Activated CD4-positive, alpha-beta T cell treated with anti-CD3 and anti-CD28 coated beads for 36 hours (primary cell): Measurements from ENCODE around the gene VWA5B1. TPM values are rescaled to one million over a fixed set of nuclear protein-coding genes. Genes with fewer than 3 reads are reported as not detected.

Experiments used
- ATAC-seq: fragments of 200-7000 bp; cut with Tn5 transposase; one replicate; pipeline ENCODE4 v1.10.0; 2021; ENCODE audit warnings: mild to moderate bottlenecking, moderate library complexity
- CTCF ChIA-PET: fragments of 350-600 bp; sonication (Branson Sonifier 250); formaldehyde crosslinking; loops from one replicate; lab custom pipeline; 2021; ENCODE audit warnings: antibody characterized with exemption; lab: Charles Lee
- POLR2A ChIA-PET: fragments of 350-600 bp; sonication (Branson Sonifier 250); formaldehyde crosslinking; loops from one replicate; lab custom pipeline; 2021; ENCODE audit warnings: antibody characterized with exemption, inconsistent platforms; lab: Charles Lee
- DNase-seq: peaks from one replicate; pipeline ENCODE4 v3.0.0-alpha.2; 2020
- H3K27ac Mint-ChIP-seq: one replicate; pipeline ENCODE4 v1.8.0; 2021; ENCODE audit warnings: mixed read lengths
- H3K27me3 Mint-ChIP-seq: one replicate; pipeline ENCODE4 v1.8.0; 2021; ENCODE audit warnings: mixed read lengths
- H3K36me3 Mint-ChIP-seq: one replicate; pipeline ENCODE4 v1.8.0; 2021; ENCODE audit warnings: low read depth, mixed read lengths
- H3K4me1 Mint-ChIP-seq: one replicate; pipeline ENCODE4 v1.8.0; 2021; ENCODE audit warnings: mixed read lengths
- H3K4me3 Mint-ChIP-seq: one replicate; pipeline ENCODE4 v1.8.0; 2021; ENCODE audit warnings: mild to moderate bottlenecking, moderate library complexity, mixed read lengths
- H3K9me3 Mint-ChIP-seq: one replicate; pipeline ENCODE4 v1.8.0; 2021; ENCODE audit warnings: low read depth, mixed read lengths
- intact Hi-C, 2 experiments: fragments of 100-400 bp; cut with DNase I in 1 of 2; cut with micrococcal nuclease in 1 of 2; formaldehyde crosslinking; loops; one replicate each; pipeline versions ENCODE4 v1.14.2 to v1.15.1; 2022 to 2024; cut with DNase I, micrococcal nuclease
- total RNA-seq, 2 experiments: library from RNA; stranded (reverse); gene quantifications; one replicate each; pipeline ENCODE4 v1.2.3, GENCODE V29; 2021

VWA5B1 gene
- total RNA-seq, 2 experiments from 2014 or later = not detected

DNA sequence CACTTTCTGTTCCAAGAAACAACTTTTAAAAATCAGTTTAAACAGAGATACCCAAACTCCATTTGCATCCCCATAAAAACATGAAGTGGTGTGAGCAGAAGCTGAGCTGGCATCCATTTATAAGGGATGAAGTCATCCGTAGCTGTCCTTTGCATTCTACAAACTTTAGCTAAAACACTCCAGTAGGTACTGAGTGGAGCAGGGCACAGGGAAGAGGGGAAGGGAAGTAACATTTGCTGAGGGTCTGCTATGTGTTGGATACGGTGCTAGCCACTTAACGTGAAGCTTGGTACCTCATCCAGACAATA lies 32.9 kb downstream of the VWA5B1 start:
- CTCF ChIA-PET = interaction anchor here (0.5 to 0.8 kb wide), 4 partner anchors 33 to 778 kb away, joined by 3 read pairs; partner anchors contain the start of gene OTUD3
- Mint-ChIP-seq H3K36me3 (no peaks in the 10 kb centered on the region), H3K27me3 (peaks cover 27% of the 10 kb centered on the region), H3K4me3 (no peak overlapping the region), H3K9me3 (no peaks in the 10 kb centered on the region), H3K4me1 (peaks cover 31% of the 10 kb centered on the region), H3K27ac (peak overlapping the region; percentile 20)
- DNase-seq = no peak
- intact Hi-C loops = no loop called here
- POLR2A ChIA-PET = no interaction called here
- ATAC-seq = no peak

- Mint-ChIP-seq H3K9me3 (no peaks in the 10 kb centered on the region), H3K27me3 (peaks cover 27% of the 10 kb centered on the region), H3K4me3 (no peak overlapping the region), H3K27ac (no peak overlapping the region), H3K36me3 (no peaks in the 10 kb centered on the region), H3K4me1 (peaks cover 31% of the 10 kb centered on the region)
- ChIA-PET POLR2A (no interaction called here), CTCF (no interaction called here)
- ATAC-seq (no peak), DNase-seq (no peak)
- intact Hi-C loops = no loop called here
These were observed 34.2 kb downstream of the VWA5B1 start for GRCh38 chr1:20324704-20325406.

DNA sequence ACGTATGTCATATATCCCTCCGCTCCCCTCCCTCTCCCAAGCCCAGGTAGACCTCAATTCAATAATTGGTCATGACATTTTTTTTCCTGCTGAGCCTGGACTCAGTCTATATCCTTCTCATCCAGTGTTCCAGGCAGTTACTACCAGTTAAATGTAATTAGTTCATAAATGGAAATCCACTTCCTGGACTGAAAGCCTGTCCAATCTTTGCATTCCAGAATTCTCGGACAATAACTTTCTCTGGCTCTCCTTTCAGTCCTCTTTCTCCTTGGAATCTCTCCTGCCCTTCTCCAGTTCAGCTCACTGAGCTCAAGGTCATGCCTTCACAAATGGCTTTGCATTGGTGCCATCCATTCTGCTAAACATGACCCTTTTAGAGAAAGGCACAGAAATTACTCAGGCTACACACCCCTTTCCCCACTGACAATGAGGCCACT lies 34.8 kb downstream of the VWA5B1 start:
- Mint-ChIP-seq H3K9me3 (no peaks in the 10 kb centered on the region), H3K4me1 (peaks cover 31% of the 10 kb centered on the region)
- CTCF ChIA-PET = no interaction called here

DNA sequence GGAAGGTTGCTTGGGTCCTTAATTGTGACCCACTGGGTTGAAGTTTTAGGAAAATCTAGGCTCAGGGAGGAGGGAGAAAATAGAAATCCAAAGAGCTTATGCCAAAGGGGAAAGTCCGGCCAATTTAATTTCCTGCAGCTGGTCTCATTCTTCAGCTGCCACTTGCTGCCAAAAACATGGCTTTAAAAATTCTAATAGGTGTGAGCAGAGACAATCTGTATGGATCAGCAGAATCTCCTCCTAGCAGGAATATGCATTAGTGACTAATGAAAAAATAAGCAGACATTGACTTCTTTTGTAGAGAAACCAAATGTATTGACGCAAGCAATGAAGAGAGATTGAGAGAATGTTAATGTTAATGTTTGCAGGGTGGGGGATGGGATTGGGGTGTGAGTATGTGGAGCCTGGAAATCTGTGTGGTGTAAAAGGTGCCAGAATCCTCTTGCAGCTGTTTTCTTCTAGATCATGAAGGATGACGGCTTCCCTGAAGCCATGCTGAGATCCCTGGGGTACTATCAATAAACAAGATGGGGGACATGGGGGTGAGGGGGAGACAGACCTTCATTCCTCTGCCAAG lies 35.3 kb downstream of the VWA5B1 start:
- Mint-ChIP-seq H3K4me3 (no peak overlapping the region), H3K27me3 (peaks cover 24% of the 10 kb centered on the region), H3K9me3 (no peaks in the 10 kb centered on the region), H3K4me1 (peaks cover 26% of the 10 kb centered on the region), H3K27ac (no peak overlapping the region), H3K36me3 (no peaks in the 10 kb centered on the region)
- POLR2A ChIA-PET = no interaction called here
- ATAC-seq (no peak), DNase-seq (no peak)
- CTCF ChIA-PET = no interaction called here
- intact Hi-C loops = no loop called here

More for the DNA sequence above, 34.8 kb downstream of the VWA5B1 start:
- DNase-seq (no peak), ATAC-seq (no peak)
- peaks cover 27% of the 10 kb centered on the region for H3K27me3 Mint-ChIP-seq
- H3K4me3 Mint-ChIP-seq = no peak overlapping the region
- no peak overlapping the region for H3K27ac Mint-ChIP-seq
- H3K36me3 Mint-ChIP-seq = no peaks in the 10 kb centered on the region
- intact Hi-C loops = no loop called here
- POLR2A ChIA-PET = no interaction called here

- H3K27me3 Mint-ChIP-seq = peaks cover 23% of the 10 kb centered on the region
- H3K4me1 Mint-ChIP-seq = peaks cover 12% of the 10 kb centered on the region
- DNase-seq (no peak), ATAC-seq (no peak)
- intact Hi-C loops = no loop called here
- no peaks in the 10 kb centered on the region for H3K36me3 Mint-ChIP-seq
- H3K9me3 Mint-ChIP-seq = no peaks in the 10 kb centered on the region
- POLR2A ChIA-PET = no interaction called here
- no peak overlapping the region for H3K4me3 Mint-ChIP-seq
- H3K27ac Mint-ChIP-seq = no peak overlapping the region
- CTCF ChIA-PET = interaction anchor here (0.7 kb wide), 1 partner anchor 178 kb away, joined by 5 read pairs; no protein-coding TSS in a partner anchor
These were observed 36.8 kb downstream of the VWA5B1 start for GRCh38 chr1:20327467-20327866.

DNA sequence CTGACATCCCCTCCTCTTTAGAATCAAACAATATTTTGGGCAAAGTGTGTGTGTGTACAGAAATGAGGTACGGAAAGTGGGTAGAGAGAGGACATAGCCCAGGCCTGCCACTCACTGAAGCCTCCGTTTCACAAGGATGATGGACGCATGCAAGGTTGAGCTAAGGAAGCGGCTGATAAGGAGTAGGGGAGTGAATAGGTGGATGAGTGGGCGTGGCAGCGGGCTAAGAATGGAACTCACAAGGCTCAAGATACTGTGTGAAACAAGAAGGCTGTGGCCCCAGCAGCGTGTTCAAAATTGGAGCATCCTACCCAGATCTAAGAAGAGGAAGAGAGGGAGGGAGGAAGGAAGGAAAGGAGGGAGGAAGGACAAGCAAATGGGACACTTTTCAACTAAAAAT lies 37.5 kb downstream of the VWA5B1 start:
- Mint-ChIP-seq H3K27ac (no peak overlapping the region), H3K9me3 (no peaks in the 10 kb centered on the region), H3K4me1 (peaks cover 4% of the 10 kb centered on the region), H3K27me3 (peaks cover 23% of the 10 kb centered on the region), H3K4me3 (no peak overlapping the region), H3K36me3 (no peaks in the 10 kb centered on the region)
- intact Hi-C loops = no loop called here
- DNase-seq = no peak
- ATAC-seq = no peak
- ChIA-PET CTCF (interaction anchor here (1.9 kb wide), 1 partner anchor 8 kb away, joined by 6 read pairs; no protein-coding TSS in a partner anchor), POLR2A (interaction anchor here (0.7 kb wide), 1 partner anchor 15 kb away, joined by 4 read pairs; no protein-coding TSS in a partner anchor)

DNA sequence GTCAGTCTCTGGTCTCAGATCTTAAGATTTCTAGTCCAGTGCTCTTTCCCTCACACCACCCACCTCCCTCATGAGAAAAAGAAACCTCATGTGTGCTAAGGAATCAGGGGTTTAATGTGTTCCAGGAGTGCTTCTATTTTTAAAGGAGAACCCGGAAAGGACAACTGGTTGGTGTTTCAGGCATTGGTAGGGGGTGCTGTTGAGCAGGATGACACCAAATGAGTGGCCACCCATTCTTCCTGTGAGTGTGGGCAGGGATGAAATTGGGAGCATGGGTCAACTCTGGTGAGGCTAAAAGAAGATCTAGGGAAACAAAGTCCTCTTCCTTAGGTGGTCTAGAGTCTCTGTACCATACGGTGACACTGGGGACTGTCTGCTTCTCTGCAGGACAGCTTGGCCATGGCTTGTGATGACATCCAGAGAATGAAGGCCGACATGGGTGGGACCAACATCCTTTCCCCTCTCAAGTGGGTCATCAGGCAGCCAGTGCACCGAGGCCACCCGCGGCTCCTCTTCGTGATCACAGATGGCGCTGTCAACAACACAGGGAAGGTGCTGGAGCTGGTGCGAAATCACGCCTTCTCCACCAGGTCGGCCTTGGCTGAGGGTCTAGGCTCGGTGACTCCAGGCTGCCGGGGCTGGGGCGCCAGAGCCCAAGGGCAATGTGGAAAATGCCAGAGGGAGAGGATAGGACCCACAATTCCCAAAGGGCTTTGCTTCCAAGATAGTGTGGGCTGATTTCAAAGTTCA lies 39.3 kb downstream of the VWA5B1 start:
- POLR2A ChIA-PET = no interaction called here
- ATAC-seq = no peak
- CTCF ChIA-PET = interaction anchor here (0.9 to 1.9 kb wide), 2 partner anchors 10 to 66 kb away, joined by 4 to 6 read pairs; no protein-coding TSS in a partner anchor

DNA sequence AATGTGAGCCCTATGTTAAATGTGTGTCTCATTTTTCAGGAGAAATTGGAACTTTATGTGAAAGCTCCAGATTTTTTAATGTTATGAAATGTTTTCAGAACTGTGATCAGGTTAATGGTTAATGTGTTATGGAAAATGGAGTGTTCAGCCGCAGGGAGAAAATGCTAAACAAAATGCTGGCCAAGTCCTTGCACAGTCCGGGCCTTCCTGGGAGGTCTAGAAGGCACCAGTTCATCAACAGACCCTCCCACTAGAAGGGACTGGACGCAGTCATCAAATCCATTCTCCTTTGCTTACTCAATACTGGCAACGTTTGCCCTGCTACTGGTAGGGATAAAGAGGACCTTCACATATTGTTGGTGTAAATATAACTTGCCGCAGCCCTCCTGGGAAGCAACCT lies 43.4 kb downstream of the VWA5B1 start:
- DNase-seq = no peak
- Mint-ChIP-seq H3K36me3 (no peaks in the 10 kb centered on the region), H3K4me1 (no peaks in the 10 kb centered on the region), H3K4me3 (no peak overlapping the region), H3K27ac (no peak overlapping the region), H3K9me3 (no peaks in the 10 kb centered on the region), H3K27me3 (peaks cover 9% of the 10 kb centered on the region)
- ATAC-seq = no peak
- POLR2A ChIA-PET = no interaction called here
- CTCF ChIA-PET = no interaction called here
- intact Hi-C loops = no loop called here

More for the DNA sequence above, 39.3 kb downstream of the VWA5B1 start:
- Mint-ChIP-seq H3K36me3 (no peaks in the 10 kb centered on the region), H3K27me3 (peaks cover 20% of the 10 kb centered on the region), H3K4me1 (no peaks in the 10 kb centered on the region), H3K27ac (no peak overlapping the region), H3K9me3 (no peaks in the 10 kb centered on the region), H3K4me3 (no peak overlapping the region)
- DNase-seq = no peak
- intact Hi-C loops = no loop called here

DNA sequence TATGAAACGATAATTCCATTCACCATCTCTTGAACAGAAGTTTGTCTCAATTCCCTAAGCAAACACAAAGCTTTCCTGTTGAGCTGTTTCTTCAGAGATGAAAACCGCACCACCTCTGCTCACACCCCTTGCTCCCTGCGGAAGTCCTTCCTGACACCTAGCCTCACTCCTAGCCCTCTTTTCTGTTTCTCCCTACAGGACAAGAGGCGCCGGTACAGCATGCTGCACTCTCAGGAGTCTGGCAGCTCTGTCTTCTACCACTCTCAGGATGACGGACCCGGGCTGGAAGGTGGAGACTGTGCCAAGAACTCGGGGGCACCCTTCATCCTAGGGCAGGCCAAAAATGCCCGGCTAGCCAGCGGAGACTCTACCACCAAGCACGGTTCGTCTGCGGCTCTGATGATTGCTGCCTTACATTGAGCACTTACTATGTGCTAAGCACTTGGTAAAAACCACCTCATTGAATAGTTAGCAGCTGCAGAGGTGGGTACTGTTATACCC lies 45.5 kb downstream of the VWA5B1 start:
- ATAC-seq (no peak), DNase-seq (no peak)
- ChIA-PET CTCF (no interaction called here), POLR2A (no interaction called here)
- H3K9me3 Mint-ChIP-seq = no peaks in the 10 kb centered on the region
- H3K4me3 Mint-ChIP-seq = no peak overlapping the region
- H3K27ac Mint-ChIP-seq = no peak overlapping the region
- H3K27me3 Mint-ChIP-seq = peaks cover 15% of the 10 kb centered on the region
- intact Hi-C loops = no loop called here
- no peaks in the 10 kb centered on the region for H3K4me1 Mint-ChIP-seq
- H3K36me3 Mint-ChIP-seq = no peaks in the 10 kb centered on the region

DNA sequence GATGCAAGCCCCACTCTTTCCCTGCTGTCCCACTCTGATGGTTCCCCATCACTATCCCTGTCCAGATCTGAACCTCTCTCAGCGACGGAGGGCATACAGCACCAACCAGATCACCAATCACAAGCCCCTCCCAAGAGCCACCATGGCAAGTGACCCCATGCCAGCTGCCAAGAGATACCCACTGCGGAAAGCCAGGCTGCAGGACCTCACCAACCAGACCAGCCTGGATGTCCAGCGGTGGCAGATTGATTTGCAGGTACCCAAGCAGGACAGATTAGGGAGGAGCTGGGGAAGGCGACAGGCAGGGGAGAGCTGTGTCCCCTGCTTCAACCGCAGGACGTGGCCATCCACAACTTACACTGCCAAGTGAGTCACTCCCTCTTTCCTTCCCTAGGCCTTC lies 46.9 kb downstream of the VWA5B1 start:
- H3K36me3 Mint-ChIP-seq = no peaks in the 10 kb centered on the region
- CTCF ChIA-PET = interaction anchor here (0.6 kb wide), 2 partner anchors 44 to 156 kb away, joined by 3 read pairs; no protein-coding TSS in a partner anchor
- H3K9me3 Mint-ChIP-seq = no peaks in the 10 kb centered on the region
- DNase-seq (no peak), ATAC-seq (no peak)
- intact Hi-C loops = no loop called here
- no peak overlapping the region for H3K4me3 Mint-ChIP-seq
- H3K27ac Mint-ChIP-seq = no peak overlapping the region
- POLR2A ChIA-PET = no interaction called here
- no peaks in the 10 kb centered on the region for H3K4me1 Mint-ChIP-seq
- peaks cover 23% of the 10 kb centered on the region for H3K27me3 Mint-ChIP-seq

GRCh38 chr1:20339811-20340457 lies 49.3 kb downstream of the VWA5B1 start:
- H3K4me1 Mint-ChIP-seq = peaks cover 5% of the 10 kb centered on the region
- H3K9me3 Mint-ChIP-seq = no peaks in the 10 kb centered on the region
- POLR2A ChIA-PET = no interaction called here
- H3K36me3 Mint-ChIP-seq = no peaks in the 10 kb centered on the region
- no peak for DNase-seq
- H3K4me3 Mint-ChIP-seq = no peak overlapping the region
- ATAC-seq = no peak
- intact Hi-C loops = no loop called here
- CTCF ChIA-PET = no interaction called here
- H3K27me3 Mint-ChIP-seq = peaks cover 36% of the 10 kb centered on the region
- no peak overlapping the region for H3K27ac Mint-ChIP-seq
